KMS-11 (cell line): Measurements from ENCODE around the gene POU2AF2.

Experiments used
- H2AFZ ChIP-seq: fragments of 200-600 bp; sonication (generic); 2 replicates; pipeline ENCODE4 v1.6.1; 2016; ENCODE audit warnings: antibody characterized with exemption, mixed run types, low read depth
- H3K27ac ChIP-seq: fragments of 200-600 bp; sonication (generic); 2 replicates; pipeline ENCODE4 v1.6.1; 2016; ENCODE audit warnings: mild to moderate bottlenecking, mixed run types
- H3K27me3 ChIP-seq: fragments of 200-600 bp; sonication (generic); 2 replicates; pipeline ENCODE4 v1.6.1; 2017; ENCODE audit warnings: mild to moderate bottlenecking, low read depth, mixed run types, moderate library complexity; ENCODE audit not compliant: insufficient read depth
- H3K36me3 ChIP-seq: fragments of 200-600 bp; sonication (generic); 2 replicates; pipeline ENCODE4 v1.6.1; 2017; ENCODE audit warnings: mild to moderate bottlenecking, mixed run types; ENCODE audit not compliant: insufficient read depth
- H3K4me1 ChIP-seq: fragments of 200-600 bp; sonication (generic); 2 replicates; pipeline ENCODE4 v1.6.1; 2016; ENCODE audit warnings: mild to moderate bottlenecking, low read depth, mixed run types; ENCODE audit not compliant: poor library complexity, severe bottlenecking
- H3K4me2 ChIP-seq: fragments of 200-600 bp; sonication (generic); 2 replicates; pipeline ENCODE4 v1.7.0; 2016; ENCODE audit warnings: mild to moderate bottlenecking, mixed run types
- H3K4me3 ChIP-seq: fragments of 200-600 bp; sonication (generic); IDR thresholded peaks from 2 replicates; pipeline ENCODE4 v1.6.1; 2017; ENCODE audit warnings: low read depth, low read length, mixed read lengths; ENCODE audit not compliant: insufficient read depth
- H3K79me2 ChIP-seq: fragments of 200-600 bp; sonication (generic); 2 replicates; pipeline ENCODE4 v1.6.1; 2016; ENCODE audit warnings: low read depth, mixed run types; ENCODE audit not compliant: insufficient read depth
- H3K9ac ChIP-seq: fragments of 200-600 bp; sonication (generic); 2 replicates; pipeline ENCODE4 v1.6.1; 2016; ENCODE audit warnings: mild to moderate bottlenecking, mixed run types
- H4K20me1 ChIP-seq: fragments of 200-600 bp; sonication (generic); 2 replicates; pipeline ENCODE4 v1.6.1; 2016; ENCODE audit warnings: mild to moderate bottlenecking, mixed run types; ENCODE audit not compliant: insufficient read depth
- CTCF ChIP-seq: fragments of 200-600 bp; sonication (generic); conservative IDR thresholded peaks from 2 replicates; pipeline ENCODE4 v1.6.1; 2017; ENCODE audit warnings: low read depth, mild to moderate bottlenecking, antibody characterized with exemption, low read length, moderate library complexity, mixed read lengths

The POU2AF2 gene

GRCh38 chr11:111245425-111245824 lies at the start of gene POU2AF2:
POU2AF2 (plus strand) TSS chr11:111245725; CDS start chr11:111245854, 129 bp downstream.
- Histone ChIP-seq H3K4me2 (no peak within 1 kb of the TSS), H3K36me3 (no peaks in the 10 kb centered on the region), H3K9ac (no peak within 1 kb of the TSS), H3K27me3 (no peaks in the 10 kb centered on the region), H3K27ac (no peak within 1 kb of the TSS), H2AFZ (no peak within 1 kb of the TSS), H4K20me1 (no peaks in the 10 kb centered on the region), H3K4me1 (no peaks in the 10 kb centered on the region), H3K79me2 (no peaks in the 10 kb centered on the region), H3K4me3 (no peak within 1 kb of the TSS)
- no peak for TF ChIP-seq CTCF

- H3K4me1 ChIP-seq: no peaks in the 10 kb centered on the region
- H2AFZ ChIP-seq: no peak overlapping the region
- H3K9ac ChIP-seq: no peak overlapping the region
- TF ChIP-seq CTCF: no peak
- no peaks in the 10 kb centered on the region for H3K79me2 ChIP-seq
- no peaks in the 10 kb centered on the region for H3K36me3 ChIP-seq
- no peaks in the 10 kb centered on the region for H3K27me3 ChIP-seq
- H3K4me2 ChIP-seq: no peak overlapping the region
- H3K27ac ChIP-seq: no peak overlapping the region
- no peaks in the 10 kb centered on the region for H4K20me1 ChIP-seq
- H3K4me3 ChIP-seq: no peak overlapping the region
Observed at GRCh38 chr11:111200010-111200534, 45.5 kb upstream of the POU2AF2 start.

- Histone ChIP-seq H4K20me1 (no peaks in the 10 kb centered on the region), H3K4me2 (no peak overlapping the region), H3K9ac (no peak overlapping the region), H3K4me3 (no peak overlapping the region), H2AFZ (no peak overlapping the region), H3K79me2 (no peaks in the 10 kb centered on the region), H3K27me3 (no peaks in the 10 kb centered on the region), H3K27ac (no peak overlapping the region), H3K4me1 (peaks cover 23% of the 10 kb centered on the region), H3K36me3 (no peaks in the 10 kb centered on the region)
- no peak for TF ChIP-seq CTCF
Observed at GRCh38 chr11:111204211-111204610, 41.3 kb upstream of the POU2AF2 start.

- Histone ChIP-seq H3K9ac (no peak overlapping the region), H3K4me1 (peaks cover 23% of the 10 kb centered on the region), H4K20me1 (no peaks in the 10 kb centered on the region), H3K36me3 (no peaks in the 10 kb centered on the region), H3K27me3 (no peaks in the 10 kb centered on the region), H3K79me2 (no peaks in the 10 kb centered on the region), H2AFZ (no peak overlapping the region), H3K4me3 (no peak overlapping the region), H3K27ac (no peak overlapping the region), H3K4me2 (no peak overlapping the region)
- no peak for TF ChIP-seq CTCF
Observed at GRCh38 chr11:111205632-111206385, 39.7 kb upstream of the POU2AF2 start.
